Anterior cingulate cortex (tissue), 58 donors: ENCODE results near the gene HNRNPA3.
A peak's percentile ranks its signal among the peaks of the same experiment; 100 is the strongest.
"Not testable (repeated sequence)": the region's sequence is repeated elsewhere in the genome, so short reads cannot be mapped to it uniquely, and the experiment has no call there.

Source experiments
- DNase-seq, 58 donors: peaks; one replicate each; lab custom pipeline; 2025; lab: John Stamatoyannopoulos, UW

The HNRNPA3 gene

DNA sequence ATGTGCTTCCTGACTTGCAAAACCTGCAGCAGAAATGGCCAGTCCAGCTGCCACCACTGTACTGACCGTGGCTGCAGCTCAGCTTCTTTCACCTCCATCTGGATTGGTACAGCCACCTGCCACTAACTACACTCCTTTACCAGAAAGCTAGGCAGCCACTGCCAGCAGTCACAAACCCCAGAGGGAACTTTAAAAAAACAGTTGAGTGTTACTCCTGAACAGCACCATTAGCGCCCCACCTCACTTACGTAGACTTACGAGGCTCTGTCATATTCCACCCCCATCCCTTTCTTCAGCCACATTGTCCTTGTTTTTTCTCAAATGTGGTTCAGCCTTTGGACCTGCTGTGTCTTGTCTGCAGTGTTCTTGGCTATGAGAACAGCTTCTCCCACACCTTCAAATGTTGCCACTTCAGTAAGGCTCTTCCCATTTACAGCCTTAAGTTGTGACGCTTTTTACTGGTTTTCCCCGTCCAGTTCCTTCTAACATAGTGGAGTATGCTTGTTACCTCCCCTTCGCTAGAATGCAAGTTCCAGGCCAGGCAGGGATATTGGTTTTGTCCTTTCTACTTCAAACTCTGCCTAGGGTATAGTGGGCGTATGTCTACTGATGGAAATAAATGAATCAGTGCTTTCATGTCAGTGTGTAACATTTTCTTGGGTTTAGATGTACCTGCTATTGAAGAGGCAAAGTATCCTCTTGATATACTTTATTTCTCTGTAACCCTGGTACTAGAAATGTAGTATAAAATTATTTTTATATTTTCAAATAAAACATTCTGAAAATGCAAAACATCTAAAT lies 17.0 kb downstream of the HNRNPA3 start:
- no peak for DNase-seq

DNA sequence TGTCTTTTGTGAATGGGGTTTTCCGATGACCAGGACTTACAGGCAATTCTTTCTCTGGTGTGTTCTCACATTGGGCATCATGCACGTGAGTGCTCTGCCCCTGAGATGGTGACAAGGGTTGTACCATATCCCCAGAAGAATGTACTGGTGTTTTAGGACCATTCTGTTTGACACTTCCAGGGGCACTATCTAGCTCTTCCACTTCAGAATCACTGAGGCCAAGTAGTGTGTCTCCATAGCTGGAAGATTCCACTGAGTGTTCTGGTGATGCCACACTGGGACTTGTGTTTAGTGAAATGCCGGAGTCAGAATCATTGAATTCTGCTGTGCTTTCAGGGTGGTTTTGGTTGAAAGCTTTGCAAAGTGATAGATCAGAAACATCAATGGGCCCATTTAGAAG lies 18.7 kb downstream of the HNRNPA3 start:
- no peak for DNase-seq

DNA sequence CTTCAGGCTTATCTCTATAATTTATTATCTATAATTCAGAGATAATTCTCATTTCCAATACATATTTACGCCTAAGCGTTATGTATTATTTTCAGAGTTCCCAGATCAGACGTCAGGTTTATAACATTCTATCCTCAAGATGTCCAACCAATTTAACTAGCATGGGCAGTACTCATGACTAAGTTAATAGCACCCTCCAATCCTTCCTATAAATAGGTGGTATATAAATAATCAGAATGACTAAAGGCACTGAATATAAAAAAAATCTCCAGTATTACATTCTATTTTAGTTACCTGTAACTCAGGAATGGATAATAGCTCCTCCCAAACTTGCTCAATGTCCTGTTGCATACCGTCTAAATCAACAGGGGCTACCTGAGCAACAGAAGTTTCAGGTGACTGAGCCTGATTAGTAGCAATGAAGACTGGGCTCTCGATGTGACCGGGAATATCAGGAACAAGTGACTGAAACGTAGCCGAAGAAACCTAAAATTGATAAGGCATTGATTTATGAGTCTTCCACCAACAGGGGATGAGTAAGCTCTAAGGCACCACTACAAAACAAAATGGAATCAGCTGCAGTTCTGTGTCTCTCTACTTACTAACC lies 19.6 kb downstream of the HNRNPA3 start:
- DNase-seq = no peak

DNA sequence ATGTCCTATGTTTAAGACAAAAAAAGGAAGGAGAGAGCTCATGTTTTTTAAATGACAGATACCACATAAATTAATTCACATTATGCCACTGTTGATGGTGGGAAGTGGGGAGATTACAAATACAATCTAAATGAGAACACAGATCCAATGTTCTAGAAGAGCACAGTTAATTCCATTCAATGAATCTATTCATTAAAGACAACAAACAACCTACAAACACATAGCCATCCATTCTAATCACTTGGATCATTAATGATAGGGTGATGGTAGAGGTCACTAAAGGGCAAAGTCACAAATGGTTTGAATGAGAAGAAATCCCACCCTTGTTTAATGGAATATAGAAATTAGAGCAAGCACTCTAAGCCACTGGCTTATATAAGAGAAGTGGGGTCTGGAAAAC lies 21.7 kb downstream of the HNRNPA3 start:
- DNase-seq = no peak

DNA sequence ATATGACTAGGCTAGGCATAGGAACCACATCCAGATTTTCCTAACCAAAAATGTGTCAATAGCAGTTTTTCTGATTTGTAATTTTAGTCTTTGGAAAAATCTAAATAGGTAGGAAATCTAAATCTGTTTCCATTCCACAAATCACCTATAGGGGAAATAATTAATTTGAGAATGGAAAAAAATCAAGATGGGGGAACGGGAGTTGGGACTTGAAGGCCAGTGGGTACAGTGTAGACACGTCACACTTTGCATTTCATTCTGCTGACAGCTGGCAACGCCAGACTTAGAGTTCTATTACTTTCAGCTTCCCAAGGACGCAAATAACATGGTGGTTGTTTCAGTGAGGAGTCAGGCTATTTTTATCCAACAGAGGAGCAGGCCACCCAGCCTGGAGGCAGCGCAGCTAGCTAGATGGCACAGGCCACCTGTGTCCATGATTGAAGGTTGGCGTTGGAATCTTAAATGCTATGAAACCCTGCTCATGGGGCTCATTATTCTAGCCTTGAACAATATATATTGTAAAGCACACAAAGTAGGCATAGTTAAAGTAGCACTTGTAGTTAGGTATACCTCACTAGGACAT lies 23.4 kb downstream of the HNRNPA3 start:
- no peak for DNase-seq

DNA sequence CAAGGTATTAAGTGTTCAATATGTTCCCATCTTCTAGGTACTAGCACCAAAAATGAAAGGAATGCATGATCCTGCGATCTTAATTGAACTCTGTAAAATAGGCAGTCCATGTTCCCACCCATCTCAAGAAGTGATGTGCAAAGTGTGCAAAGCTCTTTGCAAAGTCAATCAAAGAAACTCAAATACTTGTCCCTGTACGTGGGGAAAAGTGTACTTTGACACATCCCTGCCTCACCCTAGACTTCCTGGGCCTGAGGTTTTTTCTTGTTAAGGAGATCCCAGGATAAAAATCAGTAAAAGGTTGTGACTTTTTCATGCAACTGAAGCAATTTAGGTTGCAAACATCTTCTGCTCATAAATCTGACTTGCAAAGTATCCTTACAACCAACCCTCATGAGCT lies 25.3 kb downstream of the HNRNPA3 start:
- no peak for DNase-seq

DNA sequence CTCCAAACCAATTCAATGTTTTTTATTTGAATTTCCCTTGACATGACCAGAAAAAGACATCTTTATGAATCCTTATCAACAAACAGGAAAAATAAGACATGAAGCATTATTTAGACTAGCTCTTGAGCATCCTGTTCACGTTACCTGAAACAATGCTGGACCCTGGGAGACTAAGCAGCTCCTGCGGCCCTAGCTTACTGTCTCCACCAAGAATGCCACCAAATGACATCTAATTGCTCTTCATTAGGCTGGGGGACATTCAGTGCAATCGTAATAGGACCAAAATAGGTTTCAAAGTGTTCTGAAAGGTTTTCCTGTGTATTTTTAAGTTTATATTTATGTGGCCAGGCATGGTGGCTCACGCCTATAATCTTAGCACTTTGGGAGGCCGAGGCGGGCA lies 26.5 kb downstream of the HNRNPA3 start:
- no peak for DNase-seq

DNA sequence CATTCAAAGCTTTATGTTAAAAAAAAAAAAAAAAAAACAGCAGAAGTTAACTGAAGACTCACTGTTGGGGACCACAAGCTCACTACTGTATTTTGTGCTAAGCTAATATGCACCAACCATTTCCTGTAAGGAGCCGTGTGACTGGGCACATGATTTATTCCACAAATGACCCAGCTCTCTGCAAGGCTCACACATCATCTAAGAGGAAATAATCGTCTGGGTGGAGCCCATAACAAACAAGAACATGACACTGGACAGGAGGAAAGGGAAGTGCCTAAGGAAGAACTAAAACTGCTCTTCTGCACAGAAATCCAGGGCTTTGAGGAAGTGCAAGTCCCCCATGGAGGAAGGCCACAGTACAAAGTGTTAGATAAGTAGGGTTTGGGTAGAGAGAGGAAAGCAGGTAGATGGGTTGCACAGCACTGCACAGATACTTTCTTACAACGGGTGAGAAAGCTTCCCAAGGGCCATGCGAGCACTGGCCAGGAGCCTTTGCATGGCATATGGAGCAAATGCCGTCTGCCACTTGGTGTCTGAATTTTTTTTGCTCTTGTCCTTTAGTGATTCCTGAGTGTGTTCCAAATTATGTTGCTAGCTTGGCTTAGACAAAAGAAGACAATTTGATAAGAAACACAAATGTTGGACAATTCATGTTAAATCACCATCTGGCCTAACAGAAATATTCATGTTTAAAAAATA lies 27.5 kb downstream of the HNRNPA3 start:
- DNase-seq = peak in 40 of 58 donors; percentile 8 to 83 (median 34)

DNA sequence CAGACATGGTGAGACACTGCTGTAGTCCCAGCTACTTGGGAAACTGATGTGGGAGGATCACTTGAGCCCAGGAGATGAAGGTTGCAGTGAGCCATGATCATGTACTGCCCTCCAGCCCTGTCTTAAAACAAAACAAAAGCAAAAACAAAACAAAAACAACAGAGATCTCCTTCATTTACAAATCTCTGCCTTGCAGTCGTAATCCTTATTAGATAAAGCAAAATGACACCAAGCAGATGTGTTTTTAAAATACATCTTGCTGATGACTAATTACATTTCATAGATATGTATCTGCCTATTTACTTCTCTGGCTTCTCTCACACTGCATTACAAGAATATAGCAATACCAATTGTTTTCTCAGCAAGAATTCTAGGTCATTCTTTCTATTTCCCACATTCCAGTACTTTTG lies 29.1 kb downstream of the HNRNPA3 start:
- no peak for DNase-seq

DNA sequence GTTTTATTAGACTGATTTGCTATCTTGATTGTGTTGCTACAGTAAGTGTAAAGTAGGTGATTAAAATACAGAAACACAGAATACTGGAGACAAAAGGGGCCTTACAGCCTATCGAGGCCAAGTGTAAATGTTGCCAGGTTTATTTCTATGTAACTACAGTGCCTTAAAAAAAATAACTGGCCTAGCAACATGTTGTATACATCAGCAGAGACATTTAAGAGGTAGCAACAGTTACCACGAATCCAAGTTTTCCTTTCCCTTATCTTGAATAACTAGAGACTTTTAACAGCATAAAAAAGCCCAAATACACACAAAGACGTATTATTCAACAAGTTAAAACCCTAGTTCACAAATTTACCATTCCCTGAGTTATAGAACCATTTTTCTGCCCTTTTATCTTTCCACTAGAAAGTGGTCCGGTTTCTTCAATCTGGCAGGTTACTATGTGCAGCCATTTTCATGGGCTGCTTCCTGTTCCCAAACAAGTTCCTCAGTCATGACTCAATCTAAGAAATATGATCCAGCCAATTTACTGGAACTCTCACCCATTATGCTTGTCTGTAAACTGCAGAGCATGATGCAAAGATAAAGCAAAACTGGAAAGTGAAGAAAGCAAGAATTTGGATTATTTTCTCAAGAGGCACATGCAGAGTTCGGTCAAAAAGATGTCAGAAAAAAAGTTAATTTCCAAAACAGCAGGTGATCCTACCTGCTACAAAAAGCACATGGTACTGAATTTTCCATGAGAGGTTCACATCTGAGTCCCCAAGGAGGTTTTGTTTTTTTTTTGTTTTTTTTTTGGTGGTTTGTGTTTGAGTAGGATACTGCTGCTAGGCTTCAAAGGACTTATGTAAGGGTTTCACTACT lies 29.8 kb downstream of the HNRNPA3 start:
- DNase-seq = no peak

DNA sequence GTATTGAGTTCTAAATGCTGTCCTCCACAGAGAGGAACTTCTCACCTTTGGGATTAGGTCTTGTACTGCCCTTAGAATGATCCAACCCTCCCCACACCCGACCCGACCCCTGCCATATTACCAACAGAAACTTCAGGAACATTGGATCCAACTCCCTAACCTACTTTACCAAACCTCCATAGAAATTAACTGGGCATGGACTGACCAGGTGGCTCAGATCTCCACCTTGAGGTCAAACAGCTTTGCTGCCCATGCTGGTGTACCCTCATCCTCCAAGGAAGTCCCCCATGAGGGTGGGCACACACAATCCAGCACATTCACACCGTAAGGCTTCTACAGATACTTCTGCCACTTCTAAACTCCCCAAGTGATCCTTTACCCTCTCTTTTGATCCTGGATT lies 30.5 kb downstream of the HNRNPA3 start:
- no peak for DNase-seq

DNA sequence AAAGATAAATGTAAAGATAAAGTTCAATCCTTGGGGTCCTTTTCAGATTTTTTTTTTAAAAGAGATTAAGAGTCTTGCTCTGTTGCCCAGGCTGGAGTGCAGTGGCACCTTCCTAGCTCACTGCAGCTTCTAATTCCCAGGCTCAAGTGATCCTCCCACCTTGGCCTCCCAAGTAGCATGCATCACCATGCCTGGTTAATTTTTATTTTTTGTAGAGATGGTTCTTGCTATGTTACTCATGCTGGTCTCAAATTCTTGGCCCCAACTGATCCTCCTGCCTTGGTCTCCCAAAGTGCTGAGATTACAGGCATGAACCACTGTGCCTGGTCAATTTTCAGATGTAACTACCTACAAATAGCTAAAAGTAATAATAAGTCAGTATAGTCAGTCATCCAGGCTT lies 30.9 kb downstream of the HNRNPA3 start:
- no peak for DNase-seq

DNA sequence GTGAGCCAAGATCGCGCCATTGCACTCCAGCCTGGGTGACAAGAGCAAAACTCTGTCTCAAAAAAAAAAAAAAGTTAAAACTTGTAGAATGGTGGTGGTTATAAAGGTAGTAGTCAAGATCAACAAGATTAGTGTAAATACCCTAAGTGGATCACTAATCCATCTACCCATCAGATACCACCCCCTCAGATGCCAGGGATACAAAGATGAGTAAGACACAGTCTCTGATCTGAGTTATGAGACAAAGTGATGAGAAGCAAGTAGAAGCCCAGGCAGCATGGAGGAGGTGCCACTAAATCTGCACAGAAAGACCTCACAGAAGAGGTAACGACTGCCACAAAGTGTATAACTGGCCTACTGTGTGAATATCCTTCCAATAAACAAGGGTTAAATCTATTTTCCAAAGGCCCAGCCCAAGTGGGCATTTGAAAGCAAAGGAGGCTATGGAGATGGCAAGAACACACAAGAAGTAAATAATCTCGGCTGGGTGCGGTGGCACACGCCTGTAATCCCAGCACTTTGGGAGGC lies 31.7 kb downstream of the HNRNPA3 start:
- no peak for DNase-seq

DNA sequence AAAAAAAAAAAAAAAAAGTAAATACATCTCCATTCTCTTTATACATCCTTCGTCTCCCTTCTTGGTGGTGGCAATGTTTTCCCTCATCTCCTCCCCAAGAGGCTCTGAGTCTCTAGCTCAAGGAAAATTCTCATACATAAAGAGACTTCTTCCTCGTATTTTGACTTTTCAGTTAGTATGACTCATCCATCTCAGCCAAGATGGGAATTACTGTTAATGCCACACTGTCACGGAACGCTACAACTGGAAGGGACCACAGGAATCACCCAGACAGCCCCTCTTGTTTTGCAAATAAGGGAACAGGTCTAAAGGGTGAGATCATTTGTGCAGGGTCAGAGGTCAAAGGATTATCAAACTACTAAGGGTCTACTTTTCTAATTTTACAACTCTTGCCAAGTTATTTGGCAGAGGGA lies 32.4 kb downstream of the HNRNPA3 start:
- DNase-seq = no peak

DNA sequence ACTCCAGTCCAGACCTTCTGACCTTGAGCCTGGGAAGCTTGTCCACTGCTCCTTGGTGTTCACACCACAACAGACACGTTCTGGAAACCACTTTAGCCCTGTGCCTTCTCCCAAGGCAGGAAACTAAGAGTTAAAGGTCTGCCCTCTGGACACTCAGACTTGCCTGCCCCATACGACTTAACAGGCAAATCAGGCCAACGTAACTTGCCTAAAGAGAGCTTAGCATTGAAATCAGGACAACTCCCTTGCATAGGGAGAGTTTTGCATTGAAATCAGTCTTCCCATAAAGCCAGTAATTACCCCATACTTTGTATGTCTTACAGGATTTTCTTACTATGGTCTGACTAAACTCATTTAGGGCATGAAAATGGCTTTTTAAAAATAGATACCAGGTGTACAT lies 33.4 kb downstream of the HNRNPA3 start:
- no peak for DNase-seq

DNA sequence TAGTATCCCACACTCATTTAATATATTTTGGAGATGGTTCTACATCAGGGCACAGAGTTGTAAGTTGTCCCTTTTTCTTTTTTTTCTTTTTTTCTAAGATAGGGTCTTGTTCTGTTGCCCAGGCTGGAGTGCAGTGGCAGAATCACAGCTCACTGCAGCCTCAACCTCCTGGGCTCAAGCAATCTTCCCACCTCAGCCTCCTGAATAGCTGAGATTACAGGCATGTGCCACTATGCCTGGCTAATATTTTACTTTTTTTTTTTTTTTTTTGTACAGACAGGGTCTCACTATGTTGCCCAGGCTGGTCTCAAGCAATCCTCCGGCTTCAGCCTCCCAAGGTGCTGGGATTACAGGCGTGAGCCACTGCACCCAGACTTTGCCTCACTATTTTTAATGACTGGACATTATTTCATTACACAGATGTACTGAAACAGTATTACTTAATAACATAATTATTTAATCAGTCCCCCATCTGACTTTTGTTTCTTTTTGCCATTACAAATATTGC lies 34.0 kb downstream of the HNRNPA3 start:
- DNase-seq = not testable (repeated sequence)

DNA sequence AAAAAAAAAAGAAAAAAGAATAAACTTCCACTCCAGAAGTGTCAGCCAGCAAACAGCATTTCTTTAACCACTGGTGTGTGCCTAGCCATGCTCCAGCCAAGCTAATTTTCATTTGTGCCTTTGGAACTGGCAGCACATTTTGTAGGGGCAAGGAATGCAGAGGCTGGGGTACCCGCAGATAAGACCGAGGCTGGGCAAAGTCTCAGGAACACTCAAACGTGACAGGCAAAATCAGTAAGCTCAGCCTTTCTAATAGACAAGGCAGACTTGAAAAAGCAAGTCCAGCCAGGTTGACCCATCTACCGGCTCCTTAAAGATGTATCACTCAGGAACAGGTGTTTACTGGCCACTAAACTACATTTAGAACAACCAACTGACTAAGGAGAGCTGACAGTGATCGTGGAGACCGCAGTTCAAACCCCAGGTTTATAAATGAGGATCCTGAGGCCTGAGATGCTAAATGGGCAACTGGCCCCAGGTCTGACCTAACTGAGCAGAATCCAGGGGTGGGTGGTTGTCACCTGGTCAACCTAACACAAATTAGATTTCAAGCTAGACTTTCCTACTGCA lies 35.2 kb downstream of the HNRNPA3 start:
- no peak for DNase-seq

DNA sequence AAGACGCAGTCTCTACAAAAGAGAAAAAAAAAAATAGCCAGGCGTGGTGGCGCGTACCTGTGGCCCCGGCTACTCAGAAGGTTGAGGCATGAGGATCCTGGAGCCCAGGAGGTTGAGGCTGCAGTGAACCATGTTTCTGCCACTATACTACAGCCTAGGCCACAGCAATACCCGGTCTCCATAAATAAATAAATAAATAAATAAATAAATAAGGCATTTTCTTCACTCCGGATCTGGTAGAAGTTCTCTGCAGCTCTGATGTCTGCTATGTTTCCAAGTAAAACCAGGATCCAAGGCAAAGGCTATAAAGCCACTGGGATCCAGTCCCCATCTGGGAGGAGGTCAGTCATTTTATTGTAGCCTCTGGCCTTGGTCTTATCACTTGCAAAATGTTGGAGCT lies 36.4 kb downstream of the HNRNPA3 start:
- DNase-seq = no peak

DNA sequence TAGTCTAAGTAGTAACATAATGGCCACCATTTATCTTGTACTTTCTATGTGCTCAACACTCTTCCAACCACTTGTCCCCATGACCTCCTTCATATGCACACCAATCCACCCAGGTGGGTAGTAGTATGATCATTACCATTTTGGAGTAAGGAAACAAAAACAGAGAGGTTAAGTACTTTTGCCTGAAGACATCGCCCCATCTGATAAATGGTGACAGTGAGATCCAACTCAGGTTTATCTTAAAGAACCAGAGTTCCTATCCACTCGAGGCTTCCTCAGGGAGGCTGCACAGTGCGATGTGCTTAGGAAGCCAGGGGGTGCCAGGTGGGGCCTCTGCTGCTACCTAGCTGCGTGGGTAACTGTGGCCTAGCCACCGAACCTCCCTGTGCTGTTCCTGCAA lies 37.9 kb downstream of the HNRNPA3 start:
- DNase-seq = no peak

DNA sequence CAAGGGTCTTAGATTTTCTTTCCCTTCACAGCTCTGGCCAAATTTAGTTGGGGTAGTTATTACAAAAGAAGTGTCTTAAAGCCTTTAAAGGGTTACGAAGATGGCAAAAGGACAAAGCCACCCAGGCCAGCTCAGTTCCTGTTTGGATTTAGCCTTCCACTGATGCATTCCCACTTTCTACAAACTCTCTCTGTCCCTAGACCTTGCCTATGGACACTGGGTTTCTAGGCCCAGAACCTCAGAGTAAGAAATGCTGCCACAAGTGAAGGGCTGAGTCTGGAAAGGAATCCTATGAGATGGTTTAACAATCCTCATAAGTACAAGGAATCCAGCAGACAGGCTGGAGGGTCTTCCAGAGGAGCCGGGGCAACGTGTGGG lies 38.6 kb downstream of the HNRNPA3 start:
- DNase-seq = no peak
